Kidney epithelial cell (primary cell): ENCODE results near the gene TENM4. TPM values are rescaled to one million over a fixed set of nuclear protein-coding genes. Genes with fewer than 3 reads are reported as not detected.
A peak's percentile ranks its signal among the peaks of the same experiment; 100 is the strongest.

Source experiments
- DNase-seq: peaks from one replicate; pipeline ENCODE4 v3.0.0-alpha.2; 2010; ENCODE audit warnings: low read depth
- H3K27me3 ChIP-seq: 2 replicates; pipeline ENCODE4 v1.6.0; 2011; ENCODE audit warnings: low read length; ENCODE audit not compliant: control insufficient read depth, insufficient read depth
- H3K36me3 ChIP-seq: 2 replicates; pipeline ENCODE4 v1.5.1; 2011; ENCODE audit warnings: low read length; ENCODE audit not compliant: control insufficient read depth, insufficient read depth
- H3K4me3 ChIP-seq: 2 replicates; pipeline ENCODE4 v1.5.1; 2011; ENCODE audit warnings: low read depth, mild to moderate bottlenecking, control low read depth, low read length
- total RNA-seq: library from RNA; depleted of rRNA; stranded (reverse); fragments of >200 nt; gene quantifications from 2 replicates; pipeline ENCODE4 v1.2.3, GENCODE V29; 2015
- TF ChIP-seq, protein P1 (sequence below): IDR thresholded peaks from 2 replicates; pipeline ENCODE4 v1.5.1; 2011; ENCODE audit warnings: mild to moderate bottlenecking, moderate library complexity, low read length, control low read depth, inconsistent platforms; ENCODE audit not compliant: insufficient read depth, poor library complexity, severe bottlenecking

The TENM4 gene
- total RNA-seq, 1 donor from 2014 or later = 35.3 TPM

DNA sequence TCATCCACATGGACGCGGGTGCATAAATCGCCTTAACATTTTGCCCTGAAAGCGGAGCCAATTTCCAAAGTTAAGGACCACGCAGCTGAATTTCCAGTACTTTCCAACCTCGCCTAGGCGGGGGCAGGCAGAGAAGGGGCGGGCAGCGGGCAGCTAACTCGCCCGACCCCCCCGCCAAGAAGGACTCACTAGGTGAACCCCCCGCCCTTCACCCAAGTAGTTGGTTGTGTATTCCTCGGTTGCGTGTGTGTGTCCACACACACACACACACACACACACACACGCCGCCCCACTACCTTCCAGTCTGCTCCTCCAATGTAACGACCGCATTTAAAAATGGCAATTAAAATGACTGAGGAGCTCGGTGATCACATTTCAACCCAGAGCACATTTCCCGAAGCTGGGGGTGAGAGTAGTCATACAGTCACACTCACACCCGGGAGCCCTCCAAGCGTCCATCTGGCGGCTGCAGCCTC lies 1.4 kb downstream of the TENM4 start:
- H3K27me3 ChIP-seq = no peaks in the 10 kb centered on the region
- TF ChIP-seq, protein P1, sequence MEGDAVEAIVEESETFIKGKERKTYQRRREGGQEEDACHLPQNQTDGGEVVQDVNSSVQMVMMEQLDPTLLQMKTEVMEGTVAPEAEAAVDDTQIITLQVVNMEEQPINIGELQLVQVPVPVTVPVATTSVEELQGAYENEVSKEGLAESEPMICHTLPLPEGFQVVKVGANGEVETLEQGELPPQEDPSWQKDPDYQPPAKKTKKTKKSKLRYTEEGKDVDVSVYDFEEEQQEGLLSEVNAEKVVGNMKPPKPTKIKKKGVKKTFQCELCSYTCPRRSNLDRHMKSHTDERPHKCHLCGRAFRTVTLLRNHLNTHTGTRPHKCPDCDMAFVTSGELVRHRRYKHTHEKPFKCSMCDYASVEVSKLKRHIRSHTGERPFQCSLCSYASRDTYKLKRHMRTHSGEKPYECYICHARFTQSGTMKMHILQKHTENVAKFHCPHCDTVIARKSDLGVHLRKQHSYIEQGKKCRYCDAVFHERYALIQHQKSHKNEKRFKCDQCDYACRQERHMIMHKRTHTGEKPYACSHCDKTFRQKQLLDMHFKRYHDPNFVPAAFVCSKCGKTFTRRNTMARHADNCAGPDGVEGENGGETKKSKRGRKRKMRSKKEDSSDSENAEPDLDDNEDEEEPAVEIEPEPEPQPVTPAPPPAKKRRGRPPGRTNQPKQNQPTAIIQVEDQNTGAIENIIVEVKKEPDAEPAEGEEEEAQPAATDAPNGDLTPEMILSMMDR = no peak
- H3K4me3 ChIP-seq = peak overlapping the region; percentile 98
- no peaks in the 10 kb centered on the region for H3K36me3 ChIP-seq
- no peak for DNase-seq

- no peak for DNase-seq
- H3K36me3 ChIP-seq = no peaks in the 10 kb centered on the region
- no peaks in the 10 kb centered on the region for H3K27me3 ChIP-seq
- TF ChIP-seq, protein P1 = no peak
- H3K4me3 ChIP-seq = peak overlapping the region; percentile 98
Observed at GRCh38 chr11:79438631-79439409, 2.0 kb downstream of the TENM4 start.

GRCh38 chr11:79437981-79438630 lies 2.7 kb downstream of the TENM4 start:
- TF ChIP-seq, protein P1 = no peak
- DNase-seq = no peak
- no peaks in the 10 kb centered on the region for H3K27me3 ChIP-seq

DNA sequence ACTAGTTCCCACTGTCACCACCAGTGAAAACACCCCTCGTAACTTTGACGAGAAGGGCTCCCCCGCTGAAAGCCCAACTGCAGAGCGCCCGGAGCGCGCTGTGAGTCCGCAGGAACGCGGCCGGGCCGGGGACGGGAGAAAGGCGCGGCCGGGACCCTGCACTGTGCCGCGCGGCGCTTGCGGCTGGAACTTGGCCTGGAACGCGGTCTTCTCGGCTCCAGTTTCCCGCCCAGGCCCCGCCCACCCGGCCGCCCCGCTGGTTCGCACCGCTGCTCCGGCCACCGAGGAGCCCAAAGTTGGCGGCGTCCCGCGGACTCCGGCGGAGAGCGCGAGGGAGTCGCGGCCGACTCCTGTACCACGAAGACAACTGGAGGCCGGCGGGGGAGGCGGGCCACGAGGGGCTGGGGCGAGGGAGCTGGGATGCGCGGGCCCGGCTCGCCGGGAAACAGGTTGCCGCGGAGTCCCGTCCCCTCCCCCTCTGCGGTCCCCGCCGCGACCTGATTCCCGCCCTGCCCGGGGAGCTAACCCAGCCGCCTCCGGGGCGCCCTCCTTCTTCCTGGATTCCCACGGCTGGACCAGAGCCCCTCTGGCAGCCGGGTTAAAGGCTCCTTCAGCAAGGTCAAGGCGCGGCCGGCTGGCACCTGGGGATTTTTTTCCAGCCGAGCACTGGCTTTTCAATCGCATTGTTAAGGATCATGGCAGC lies 3.4 kb downstream of the TENM4 start:
- no peak for DNase-seq
- peak overlapping the region; percentile 98 for H3K4me3 ChIP-seq
- H3K36me3 ChIP-seq = no peaks in the 10 kb centered on the region
- TF ChIP-seq, protein P1 = no peak
- no peaks in the 10 kb centered on the region for H3K27me3 ChIP-seq

More at GRCh38 chr11:79437981-79438630, 2.7 kb downstream of the TENM4 start:
- Histone ChIP-seq H3K4me3 (peak overlapping the region; percentile 98), H3K36me3 (no peaks in the 10 kb centered on the region)

GRCh38 chr11:79436919-79437277 lies 3.9 kb downstream of the TENM4 start:
- no peak for DNase-seq
- H3K27me3 ChIP-seq = no peaks in the 10 kb centered on the region
- TF ChIP-seq, protein P1 = no peak
- no peaks in the 10 kb centered on the region for H3K36me3 ChIP-seq
- H3K4me3 ChIP-seq = peak overlapping the region; percentile 98
